ENCODE results near the gene MRPL38. TPM values are rescaled to one million over a fixed set of nuclear protein-coding genes. Genes with fewer than 3 reads are reported as not detected.
A peak's percentile ranks its signal among the peaks of the same experiment; 100 is the strongest.
"Not testable (repeated sequence)": the region's sequence is repeated elsewhere in the genome, so short reads cannot be mapped to it uniquely, and the experiment has no call there.

The MRPL38 gene
- polyA plus RNA-seq, 2 of the 4 experiments (the other 2 are of a cell fraction) = 53.5 to 102 TPM

- TF ChIP-seq HMGXB4 (CRISPR knock-in tag; IDR thresholded peaks at IDR 0.05; ENCODE audit: borderline replicate concordance) = no peak
- TF ChIP-seq PBX3 (IDR thresholded peaks at IDR 0.05) = no peak
Observed at GRCh38 chr17:75891022-75891604, 13.6 kb downstream of the MRPL38 start (continued).

DNA sequence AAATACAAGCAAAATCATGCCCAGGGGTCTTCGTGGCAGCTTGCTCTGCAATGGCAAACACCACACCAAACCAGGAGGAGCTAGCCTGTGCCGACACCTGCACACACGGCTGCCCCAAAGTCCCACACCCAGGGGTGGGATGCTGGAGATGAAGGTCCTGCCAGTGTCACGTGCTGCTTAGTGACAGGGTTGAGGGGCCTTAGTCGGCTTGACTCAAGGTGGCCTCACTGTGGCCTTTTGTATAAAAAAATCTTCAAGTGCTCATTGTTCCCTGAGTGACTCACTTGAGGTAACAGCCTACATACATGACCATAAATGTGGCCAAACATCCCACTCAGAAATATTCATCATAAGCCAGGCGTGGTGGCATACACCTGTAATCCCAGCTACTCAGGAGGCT is 15.2 kb downstream of the MRPL38 start:
- H3K9me3 ChIP-seq = no peaks in the 10 kb centered on the region
- H3K27ac ChIP-seq = no peak overlapping the region
- no peak overlapping the region for H3K4me3 ChIP-seq
- TF ChIP-seq, protein P1, sequence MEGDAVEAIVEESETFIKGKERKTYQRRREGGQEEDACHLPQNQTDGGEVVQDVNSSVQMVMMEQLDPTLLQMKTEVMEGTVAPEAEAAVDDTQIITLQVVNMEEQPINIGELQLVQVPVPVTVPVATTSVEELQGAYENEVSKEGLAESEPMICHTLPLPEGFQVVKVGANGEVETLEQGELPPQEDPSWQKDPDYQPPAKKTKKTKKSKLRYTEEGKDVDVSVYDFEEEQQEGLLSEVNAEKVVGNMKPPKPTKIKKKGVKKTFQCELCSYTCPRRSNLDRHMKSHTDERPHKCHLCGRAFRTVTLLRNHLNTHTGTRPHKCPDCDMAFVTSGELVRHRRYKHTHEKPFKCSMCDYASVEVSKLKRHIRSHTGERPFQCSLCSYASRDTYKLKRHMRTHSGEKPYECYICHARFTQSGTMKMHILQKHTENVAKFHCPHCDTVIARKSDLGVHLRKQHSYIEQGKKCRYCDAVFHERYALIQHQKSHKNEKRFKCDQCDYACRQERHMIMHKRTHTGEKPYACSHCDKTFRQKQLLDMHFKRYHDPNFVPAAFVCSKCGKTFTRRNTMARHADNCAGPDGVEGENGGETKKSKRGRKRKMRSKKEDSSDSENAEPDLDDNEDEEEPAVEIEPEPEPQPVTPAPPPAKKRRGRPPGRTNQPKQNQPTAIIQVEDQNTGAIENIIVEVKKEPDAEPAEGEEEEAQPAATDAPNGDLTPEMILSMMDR (IDR thresholded peaks at IDR 0.05) = no peak
- no peak for TF ChIP-seq BHLHE40 (IDR thresholded peaks at IDR 0.05; ENCODE audit: low read depth, low read length)
- no peak for TF ChIP-seq GATA3 (IDR thresholded peaks at IDR 0.05; ENCODE audit: borderline replicate concordance)
- TF ChIP-seq, protein P2, sequence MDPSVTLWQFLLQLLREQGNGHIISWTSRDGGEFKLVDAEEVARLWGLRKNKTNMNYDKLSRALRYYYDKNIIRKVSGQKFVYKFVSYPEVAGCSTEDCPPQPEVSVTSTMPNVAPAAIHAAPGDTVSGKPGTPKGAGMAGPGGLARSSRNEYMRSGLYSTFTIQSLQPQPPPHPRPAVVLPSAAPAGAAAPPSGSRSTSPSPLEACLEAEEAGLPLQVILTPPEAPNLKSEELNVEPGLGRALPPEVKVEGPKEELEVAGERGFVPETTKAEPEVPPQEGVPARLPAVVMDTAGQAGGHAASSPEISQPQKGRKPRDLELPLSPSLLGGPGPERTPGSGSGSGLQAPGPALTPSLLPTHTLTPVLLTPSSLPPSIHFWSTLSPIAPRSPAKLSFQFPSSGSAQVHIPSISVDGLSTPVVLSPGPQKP (IDR thresholded peaks at IDR 0.05; ENCODE audit: low read depth, low read length) = no peak
- TF ChIP-seq ZSCAN20 (CRISPR knock-in tag; IDR thresholded peaks at IDR 0.05) = no peak
- no peak for TF ChIP-seq TFCP2L1 (CRISPR knock-in tag; IDR thresholded peaks at IDR 0.05)
- TF ChIP-seq, protein P3, sequence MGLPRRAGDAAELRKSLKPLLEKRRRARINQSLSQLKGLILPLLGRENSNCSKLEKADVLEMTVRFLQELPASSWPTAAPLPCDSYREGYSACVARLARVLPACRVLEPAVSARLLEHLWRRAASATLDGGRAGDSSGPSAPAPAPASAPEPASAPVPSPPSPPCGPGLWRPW (IDR thresholded peaks at IDR 0.05) = no peak
- H3K4me1 ChIP-seq = no peaks in the 10 kb centered on the region; the same call in 1 of the 3 replicates
- FAIRE-seq (no peak), DNase-seq (ENCODE audit: low read depth in 1 of 2, low spot score in 1 of 2) (no peak), ATAC-seq (peak in 1 of 2 experiments; percentile 35; a peak in 1 of 6 replicates)
- CTCF ChIA-PET = interaction anchor here (0.8 to 22.8 kb wide), 10 partner anchors 12 to 391 kb away, joined by 3 to 513 read pairs (median 4); partner anchors contain the start of genes GALK1, MRPL38 and TRIM47
- POLR2A ChIA-PET = interaction anchor here (1.4 kb wide), 1 partner anchor 109 kb away, joined by 6 read pairs; no protein-coding TSS in a partner anchor
- WGBS (ENCODE audit: missing lambda C conversion rate) = 83% methylated on average over 6 of the region's 6 CpGs
- no peak overlapping the region for H3K4me2 ChIP-seq

GRCh38 chr17:75888484-75888883 is 16.2 kb downstream of the MRPL38 start:
- DNase-seq (ENCODE audit: low read depth in 1 of 2, low spot score in 1 of 2) = no peak
- POLR2A ChIA-PET = interaction anchor here (0.6 to 0.9 kb wide), 3 partner anchors 10 to 561 kb away, joined by 3 to 4 read pairs (median 4); partner anchors contain the start of gene TRIM47
- Histone ChIP-seq H3K27ac (no peak overlapping the region), H3K4me3 (no peak overlapping the region), H3K4me1 (no peaks in the 10 kb centered on the region), H3K9me3 (no peaks in the 10 kb centered on the region), H3K4me2 (no peak overlapping the region)
- CTCF ChIA-PET = interaction anchor here (1.4 to 22.8 kb wide), 5 partner anchors 7 to 112 kb away, joined by 3 to 513 read pairs (median 4); partner anchors contain the start of genes MRPL38, TRIM47 and TRIM65
- no peak for FAIRE-seq
- TF ChIP-seq FOSB (CRISPR knock-in tag; IDR thresholded peaks at IDR 0.05) (no peak), RARB (CRISPR knock-in tag; IDR thresholded peaks at IDR 0.05) (no peak), EP300 (IDR thresholded peaks at IDR 0.05) (no peak), EHF (CRISPR knock-in tag; IDR thresholded peaks at IDR 0.05) (no peak), RCOR1 (IDR thresholded peaks at IDR 0.05; ENCODE audit: low read depth, low read length) (no peak), HEYL (CRISPR knock-in tag; IDR thresholded peaks at IDR 0.05) (no peak), MAX (IDR thresholded peaks at IDR 0.05) (no peak), MAFK (IDR thresholded peaks at IDR 0.05; ENCODE audit: partially characterized antibody) (no peak), RFX5 (IDR thresholded peaks at IDR 0.05) (no peak), SMC3 (IDR thresholded peaks at IDR 0.05) (no peak), EHMT2 (IDR thresholded peaks at IDR 0.05; ENCODE audit: low read depth) (no peak), FOSL2 (IDR thresholded peaks at IDR 0.05) (no peak), FOSL2 (CRISPR knock-in tag; IDR thresholded peaks at IDR 0.05) (no peak), JUN (IDR thresholded peaks at IDR 0.05) (no peak), BHLHE40 (IDR thresholded peaks at IDR 0.05; ENCODE audit: low read depth, low read length) (no peak)
- TF ChIP-seq, protein P4, sequence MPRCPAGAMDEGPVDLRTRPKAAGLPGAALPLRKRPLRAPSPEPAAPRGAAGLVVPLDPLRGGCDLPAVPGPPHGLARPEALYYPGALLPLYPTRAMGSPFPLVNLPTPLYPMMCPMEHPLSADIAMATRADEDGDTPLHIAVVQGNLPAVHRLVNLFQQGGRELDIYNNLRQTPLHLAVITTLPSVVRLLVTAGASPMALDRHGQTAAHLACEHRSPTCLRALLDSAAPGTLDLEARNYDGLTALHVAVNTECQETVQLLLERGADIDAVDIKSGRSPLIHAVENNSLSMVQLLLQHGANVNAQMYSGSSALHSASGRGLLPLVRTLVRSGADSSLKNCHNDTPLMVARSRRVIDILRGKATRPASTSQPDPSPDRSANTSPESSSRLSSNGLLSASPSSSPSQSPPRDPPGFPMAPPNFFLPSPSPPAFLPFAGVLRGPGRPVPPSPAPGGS (IDR thresholded peaks at IDR 0.05) = no peak
- 78% methylated on average over 6 of the region's 6 CpGs for WGBS (ENCODE audit: missing lambda C conversion rate)
- ATAC-seq = peak in 1 of 2 experiments; percentile 11; a peak in 2 of 6 replicates

DNA sequence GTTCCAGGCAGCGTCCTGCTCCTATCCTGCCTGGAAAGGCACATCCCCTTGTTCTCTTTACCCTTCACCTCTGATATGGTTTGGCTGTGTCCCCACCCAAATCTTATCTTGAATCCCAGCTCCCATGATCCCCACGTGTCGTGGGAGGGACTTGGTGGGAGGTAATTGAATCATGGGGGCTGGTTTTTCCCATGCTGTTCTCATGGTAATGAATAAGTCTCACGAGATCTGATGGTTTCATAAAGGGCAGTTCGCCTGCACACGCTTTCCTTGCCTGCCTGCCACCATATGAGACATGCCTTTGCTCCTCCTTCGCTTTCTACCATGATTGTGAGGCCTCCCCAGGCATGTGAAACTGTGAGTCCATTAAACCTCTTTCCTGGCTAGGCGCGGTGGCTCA is 18.8 kb downstream of the MRPL38 start:
- POLR2A ChIA-PET = interaction anchor here (0.9 kb wide), 1 partner anchor 11 kb away, joined by 3 read pairs; the partner anchor contains the start of gene TRIM65
- H3K27ac ChIP-seq; H3K4me1 ChIP-seq; H3K4me3 ChIP-seq; H3K9me3 ChIP-seq; ATAC-seq; DNase-seq (ENCODE audit: low read depth in 1 of 2, low spot score in 1 of 2); H3K4me2 ChIP-seq; FAIRE-seq: not testable (repeated sequence)
- WGBS (ENCODE audit: missing lambda C conversion rate) = 87% methylated on average over 9 of the region's 9 CpGs
- CTCF ChIA-PET = interaction anchor here (0.6 to 22.8 kb wide), 4 partner anchors 8 to 211 kb away, joined by 3 to 513 read pairs (median 258); partner anchors contain the start of genes MRPL38, TRIM47 and TRIM65

Measured in A549 (cell line).